ENCODE data around the gene HOXC10. TPM values are rescaled to one million over a fixed set of nuclear protein-coding genes. Genes with fewer than 3 reads are reported as not detected.

The HOXC10 gene
- total and polyA plus RNA-seq, 12 donors: 0.34 to 4.5 (median 1.5) TPM; not detected in 3

DNA sequence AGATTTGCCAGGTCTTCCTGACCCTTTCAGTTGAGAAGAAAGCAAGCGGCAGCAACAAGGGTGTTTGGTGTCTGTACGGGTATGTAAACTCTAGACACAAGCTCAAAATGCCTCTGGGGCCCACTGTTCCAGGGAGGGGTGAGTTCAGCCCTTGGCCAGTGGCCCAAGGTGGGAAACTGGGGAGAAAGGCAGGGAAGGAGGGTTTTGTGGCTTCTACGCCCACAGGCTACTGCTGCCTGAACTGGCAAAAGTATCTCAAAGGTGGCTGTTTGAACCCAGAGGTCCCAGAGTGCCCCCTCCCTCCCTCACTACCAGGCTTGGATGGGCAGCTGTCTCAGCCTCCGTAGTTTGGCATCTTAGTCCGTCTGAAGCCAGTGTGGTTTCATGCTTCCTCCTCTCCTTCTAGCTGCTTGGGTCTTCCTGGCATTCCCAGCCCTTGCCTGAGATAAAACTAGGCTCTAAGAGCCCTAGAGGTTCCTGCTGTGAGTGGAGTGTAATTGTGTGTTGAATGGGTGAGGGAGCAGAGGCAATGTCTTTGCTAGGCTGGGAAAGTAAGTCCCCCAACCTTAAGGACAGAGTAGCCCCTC is 53.4 kb downstream of the HOXC10 start:
- no peaks in the 10 kb centered on the region for H3K27me3 ChIP-seq
- TF ChIP-seq POLR2A (IDR thresholded peaks at IDR 0.05): no peak
- TF ChIP-seq, protein P1, sequence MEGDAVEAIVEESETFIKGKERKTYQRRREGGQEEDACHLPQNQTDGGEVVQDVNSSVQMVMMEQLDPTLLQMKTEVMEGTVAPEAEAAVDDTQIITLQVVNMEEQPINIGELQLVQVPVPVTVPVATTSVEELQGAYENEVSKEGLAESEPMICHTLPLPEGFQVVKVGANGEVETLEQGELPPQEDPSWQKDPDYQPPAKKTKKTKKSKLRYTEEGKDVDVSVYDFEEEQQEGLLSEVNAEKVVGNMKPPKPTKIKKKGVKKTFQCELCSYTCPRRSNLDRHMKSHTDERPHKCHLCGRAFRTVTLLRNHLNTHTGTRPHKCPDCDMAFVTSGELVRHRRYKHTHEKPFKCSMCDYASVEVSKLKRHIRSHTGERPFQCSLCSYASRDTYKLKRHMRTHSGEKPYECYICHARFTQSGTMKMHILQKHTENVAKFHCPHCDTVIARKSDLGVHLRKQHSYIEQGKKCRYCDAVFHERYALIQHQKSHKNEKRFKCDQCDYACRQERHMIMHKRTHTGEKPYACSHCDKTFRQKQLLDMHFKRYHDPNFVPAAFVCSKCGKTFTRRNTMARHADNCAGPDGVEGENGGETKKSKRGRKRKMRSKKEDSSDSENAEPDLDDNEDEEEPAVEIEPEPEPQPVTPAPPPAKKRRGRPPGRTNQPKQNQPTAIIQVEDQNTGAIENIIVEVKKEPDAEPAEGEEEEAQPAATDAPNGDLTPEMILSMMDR (IDR thresholded peaks at IDR 0.05): no peak
- 72 to 81% (median 76%) methylated on average over 5 of the region's 5 CpGs for WGBS, 4 donors
- H3K9me3 ChIP-seq (replicated peaks in 1 of 3): no peaks in the 10 kb centered on the region
- intact Hi-C loops (cut with DNase I): loop anchor here in 1 of 2 donors (10.0 kb wide), 1 partner anchor 96 kb away; no protein-coding TSS in a partner anchor
- H3K36me3 ChIP-seq (replicated peaks in 1 of 2): no peaks in the 10 kb centered on the region
- H3K4me3 ChIP-seq: no peak overlapping the region
- no peak for DNase-seq
- H3K27ac ChIP-seq: peak overlapping the region in 1 of 5 donors; percentile 82
- peaks cover 7 to 12% of the 10 kb centered on the region in 2 donors for H3K4me1 ChIP-seq (replicated peaks in 1 of 2)

DNA sequence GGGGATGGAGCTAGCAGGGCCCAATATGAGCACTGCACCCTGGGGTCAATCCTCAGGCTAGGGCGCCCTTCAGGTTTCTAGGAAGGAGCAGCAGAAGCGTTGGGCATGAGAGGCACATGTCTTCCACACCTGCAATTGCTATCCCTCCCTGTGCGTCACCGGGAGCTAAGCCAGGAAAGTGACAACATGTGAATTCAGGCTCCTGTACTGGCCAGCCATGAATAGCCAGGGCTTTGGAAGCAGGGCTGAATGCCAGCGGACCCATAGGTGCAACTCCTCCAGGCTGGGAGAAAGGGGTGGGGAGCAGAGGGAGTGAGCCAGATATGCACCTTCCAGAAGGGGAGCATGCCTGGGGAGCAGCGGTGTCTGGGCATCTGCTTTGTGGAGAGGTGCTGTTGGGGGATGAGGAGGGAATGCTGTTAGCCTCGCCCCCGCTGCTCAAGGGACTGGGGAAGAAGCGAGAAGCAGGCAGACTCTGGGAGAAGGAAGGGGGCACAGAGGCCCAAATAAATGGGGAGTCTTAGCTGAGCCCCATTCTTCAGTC is 54.0 kb downstream of the HOXC10 start:
- TF ChIP-seq POLR2A (IDR thresholded peaks at IDR 0.05): no peak
- TF ChIP-seq, protein P1 (IDR thresholded peaks at IDR 0.05): no peak
- Histone ChIP-seq H3K27me3 (no peaks in the 10 kb centered on the region), H3K27ac (peak overlapping the region in 2 of 5 donors; percentile 56 to 82), H3K9me3 (replicated peaks in 1 of 3) (no peaks in the 10 kb centered on the region), H3K4me1 (replicated peaks in 1 of 2) (peaks cover 2 to 6% of the 10 kb centered on the region in 2 donors), H3K36me3 (replicated peaks in 1 of 2) (no peaks in the 10 kb centered on the region), H3K4me3 (no peak overlapping the region)
- intact Hi-C loops (cut with DNase I): loop anchor here in 1 of 2 donors (10.0 kb wide), 1 partner anchor 96 kb away; no protein-coding TSS in a partner anchor
- peak in 2 of 7 donors; percentile 23 to 75 for DNase-seq
- WGBS, 4 donors: 61 to 72% (median 69%) methylated on average over 7 to 9 of the region's 9 CpGs

DNA sequence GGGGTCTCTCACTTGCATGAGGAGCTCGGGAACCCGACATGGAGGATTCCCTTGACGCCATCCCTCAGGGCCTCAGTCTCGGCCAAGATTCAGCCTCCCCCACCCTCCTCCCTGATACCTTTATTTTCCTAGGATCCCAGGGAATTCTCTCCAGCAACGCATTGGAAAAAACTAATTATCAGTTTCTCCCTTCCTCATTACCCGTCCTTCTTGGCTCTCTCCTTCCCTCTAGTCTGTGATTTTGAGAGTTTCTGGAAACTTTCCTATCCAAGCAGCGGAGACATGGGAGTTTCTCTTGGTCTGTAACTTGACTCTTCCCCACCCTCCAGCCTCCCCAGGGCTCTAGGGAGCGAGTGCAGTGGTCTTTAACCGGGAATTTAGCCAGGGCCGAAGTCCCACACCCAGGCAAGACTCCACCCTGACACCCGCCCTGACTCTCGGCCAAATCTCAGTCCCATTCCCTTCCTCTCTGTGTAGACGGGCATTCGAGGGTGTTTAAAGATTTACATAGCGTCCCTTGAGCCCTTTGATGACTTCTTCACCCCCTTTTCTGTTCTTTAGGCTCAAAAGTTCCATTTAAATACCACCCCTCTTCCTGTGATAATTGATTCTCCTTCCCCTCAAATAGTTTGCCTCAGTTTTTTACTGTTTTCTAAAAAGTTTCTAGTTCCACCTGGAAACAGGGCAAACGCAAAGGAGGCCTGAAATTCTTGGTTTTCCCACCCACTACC is 54.6 kb downstream of the HOXC10 start:
- intact Hi-C loops (cut with DNase I): loop anchor here in 1 of 2 donors (10.0 kb wide), 1 partner anchor 95 kb away; no protein-coding TSS in a partner anchor
- TF ChIP-seq, protein P1 (IDR thresholded peaks at IDR 0.05): no peak
- TF ChIP-seq POLR2A (IDR thresholded peaks at IDR 0.05): no peak
- peak in 2 of 7 donors; percentile 44 to 48 for DNase-seq
- WGBS, 4 donors: 57 to 64% (median 59%) methylated on average over 16 of the region's 16 CpGs
- Histone ChIP-seq H3K36me3 (replicated peaks in 1 of 2) (no peaks in the 10 kb centered on the region), H3K27me3 (no peaks in the 10 kb centered on the region), H3K4me1 (replicated peaks in 1 of 2) (no peaks in the 10 kb centered on the region), H3K27ac (peak overlapping the region in 2 of 5 donors; percentile 56 to 82), H3K4me3 (no peak overlapping the region), H3K9me3 (replicated peaks in 1 of 3) (no peaks in the 10 kb centered on the region)

MicroRNA genes within 50 kb of the gene (microRNA counts, 767-probe panel; counts per million panel counts)
- 0 to 2,182 counts per million in 2 donors for microRNA hsa-miR-196a-5p
- microRNA hsa-miR-615-3p: 0 counts per million in 2 donors
- 0 counts per million in 2 donors for microRNA hsa-miR-615-5p

Small RNA genes lying within 50 kb of the gene (microRNA-seq; reads per million reads assigned to microRNA genes)
- 11.9 to 79.1 (median 30.9) reads per million in 3 donors for gene MIR196A2
- 201 to 457 (median 329) reads per million in 3 donors for gene MIR615

Small RNA genes lying within 50 kb of the gene (small RNA-seq; reads per million reads assigned to genes)
- gene AC012531.3 (0 reads per million in 2 donors), gene AC012531.4 (0 reads per million in 2 donors), gene HOXC5 (0 reads per million in 2 donors), gene MIR196A2 (0.83 to 6.8 reads per million in 2 donors), gene MIR615 (4.6 to 8.0 reads per million in 2 donors), gene RF01905 (0 reads per million in 2 donors), gene RF01906 (0 reads per million in 2 donors)

Other genes with a start within 250 kb of the HOXC10 start
- gene CISTR, start 233.2 kb upstream of the HOXC10 start, total RNA-seq: not detected
- gene CISTR, start 233.2 kb upstream of the HOXC10 start, polyA plus RNA-seq: not detected
- gene HOXC13, start 46.3 kb upstream of the HOXC10 start, total RNA-seq: under 1 TPM in 1 of 9 donors, not detected in 8; 0.11 TPM
- not detected for gene HOXC13, start 46.3 kb upstream of the HOXC10 start, polyA plus RNA-seq
- gene HOXC12, start 30.2 kb upstream of the HOXC10 start, total RNA-seq: not detected
- not detected for gene HOXC12, start 30.2 kb upstream of the HOXC10 start, polyA plus RNA-seq
- gene HOXC11, start 12.0 kb upstream of the HOXC10 start, total RNA-seq: not detected
- gene HOXC11, start 12.0 kb upstream of the HOXC10 start, polyA plus RNA-seq: not detected
- not detected for gene HOTAIR, start 10.2 kb upstream of the HOXC10 start, total RNA-seq
- gene HOTAIR, start 10.2 kb upstream of the HOXC10 start, polyA plus RNA-seq: not detected
- 1 to 10 TPM in 8 of 9 donors, not detected in 1; 1.2 to 5.6 (median 2.3) TPM for gene HOXC9, start 15.0 kb downstream of the HOXC10 start, total RNA-seq
- 10 to 100 TPM in 1 of 3 donors, 1 to 10 TPM in 2; 5.6 to 12.1 (median 7.3) TPM for gene HOXC9, start 15.0 kb downstream of the HOXC10 start, polyA plus RNA-seq
- gene HOXC8, start 23.8 kb downstream of the HOXC10 start, total RNA-seq: 1 to 10 TPM in 8 of 9 donors, under 1 TPM in 1; 0.50 to 8.3 (median 4.0) TPM
- gene HOXC8, start 23.8 kb downstream of the HOXC10 start, polyA plus RNA-seq: 1 to 10 TPM; 3.3 to 7.4 (median 3.4) TPM
- 10 to 100 TPM in 4 of 9 donors, 1 to 10 TPM in 5; 1.5 to 20.3 (median 7.0) TPM for gene HOXC6, start 43.3 kb downstream of the HOXC10 start, total RNA-seq
- 10 to 100 TPM; 19.9 to 23.1 (median 21.2) TPM for gene HOXC6, start 43.3 kb downstream of the HOXC10 start, polyA plus RNA-seq
- gene HOXC5, start 47.9 kb downstream of the HOXC10 start, total RNA-seq: 1 to 10 TPM in 3 of 9 donors, under 1 TPM in 6; 0.36 to 1.9 (median 0.86) TPM
- gene HOXC5, start 47.9 kb downstream of the HOXC10 start, polyA plus RNA-seq: 1 to 10 TPM in 1 of 3 donors, under 1 TPM in 2; 0.48 to 1.3 (median 0.51) TPM
- 1 to 10 TPM in 7 of 9 donors, under 1 TPM in 2; 0.78 to 7.4 (median 2.9) TPM for gene HOXC4, start 68.7 kb downstream of the HOXC10 start, total RNA-seq
- gene HOXC4, start 68.7 kb downstream of the HOXC10 start, polyA plus RNA-seq: 1 to 10 TPM; 2.9 to 7.3 (median 3.0) TPM
- gene SMUG1, start 203.8 kb downstream of the HOXC10 start, total RNA-seq: 10 to 100 TPM; 29.9 to 52.4 (median 38.8) TPM
- gene SMUG1, start 203.8 kb downstream of the HOXC10 start, polyA plus RNA-seq: 10 to 100 TPM; 28.1 to 60.0 (median 58.1) TPM

All from adrenal gland (tissue), 12 donors.